ENCODE measurements around the gene RGS7. TPM values are rescaled to one million over a fixed set of nuclear protein-coding genes. Genes with fewer than 3 reads are reported as not detected.

Gene RGS7
- total RNA-seq, 1 donor from 2014 or later, result not detected

- Histone ChIP-seq H3K4me3 (no peak overlapping the region), H3K27ac (no peak overlapping the region), H3K9me3 (no peaks in the 10 kb centered on the region), H3K4me1 (no peaks in the 10 kb centered on the region), H3K27me3 (no peaks in the 10 kb centered on the region), H3K36me3 (no peaks in the 10 kb centered on the region)
- intact Hi-C loops (cut with DNase I), result no loop called here
- ATAC-seq, result no peak
- DNase-seq, result no peak
- TF ChIP-seq, protein P1, sequence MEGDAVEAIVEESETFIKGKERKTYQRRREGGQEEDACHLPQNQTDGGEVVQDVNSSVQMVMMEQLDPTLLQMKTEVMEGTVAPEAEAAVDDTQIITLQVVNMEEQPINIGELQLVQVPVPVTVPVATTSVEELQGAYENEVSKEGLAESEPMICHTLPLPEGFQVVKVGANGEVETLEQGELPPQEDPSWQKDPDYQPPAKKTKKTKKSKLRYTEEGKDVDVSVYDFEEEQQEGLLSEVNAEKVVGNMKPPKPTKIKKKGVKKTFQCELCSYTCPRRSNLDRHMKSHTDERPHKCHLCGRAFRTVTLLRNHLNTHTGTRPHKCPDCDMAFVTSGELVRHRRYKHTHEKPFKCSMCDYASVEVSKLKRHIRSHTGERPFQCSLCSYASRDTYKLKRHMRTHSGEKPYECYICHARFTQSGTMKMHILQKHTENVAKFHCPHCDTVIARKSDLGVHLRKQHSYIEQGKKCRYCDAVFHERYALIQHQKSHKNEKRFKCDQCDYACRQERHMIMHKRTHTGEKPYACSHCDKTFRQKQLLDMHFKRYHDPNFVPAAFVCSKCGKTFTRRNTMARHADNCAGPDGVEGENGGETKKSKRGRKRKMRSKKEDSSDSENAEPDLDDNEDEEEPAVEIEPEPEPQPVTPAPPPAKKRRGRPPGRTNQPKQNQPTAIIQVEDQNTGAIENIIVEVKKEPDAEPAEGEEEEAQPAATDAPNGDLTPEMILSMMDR (IDR thresholded peaks at IDR 0.05), result no peak
Observed at GRCh38 chr1:241375886-241376285, 18.9 kb upstream of the RGS7 start.

DNA sequence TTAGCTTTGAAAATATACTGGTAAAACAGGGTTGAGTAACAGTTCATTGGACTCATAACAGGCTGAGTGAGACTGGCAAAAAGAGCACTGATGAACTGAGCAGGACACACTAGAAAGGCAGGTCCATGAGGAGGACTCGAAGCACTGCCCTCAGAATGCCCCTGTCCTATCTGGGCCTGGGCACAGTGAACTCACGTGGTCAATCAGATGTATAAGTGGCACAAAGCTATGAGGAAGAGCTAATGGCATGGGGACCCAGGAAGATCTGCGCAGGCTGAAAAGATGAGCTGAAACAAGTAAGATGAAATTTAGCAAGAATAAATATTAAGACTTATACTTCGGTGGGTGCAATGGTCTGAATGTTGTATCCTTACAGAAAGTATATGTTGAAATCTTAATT is 9.2 kb upstream of the RGS7 start:
- Histone ChIP-seq H3K4me3 (no peak overlapping the region), H3K4me1 (no peaks in the 10 kb centered on the region), H3K36me3 (no peaks in the 10 kb centered on the region), H3K9me3 (no peaks in the 10 kb centered on the region), H3K27me3 (no peaks in the 10 kb centered on the region), H3K27ac (no peak overlapping the region)
- DNase-seq (no peak), ATAC-seq (no peak)
- TF ChIP-seq, protein P1 (IDR thresholded peaks at IDR 0.05), result no peak
- intact Hi-C loops (cut with DNase I), result no loop called here

DNA sequence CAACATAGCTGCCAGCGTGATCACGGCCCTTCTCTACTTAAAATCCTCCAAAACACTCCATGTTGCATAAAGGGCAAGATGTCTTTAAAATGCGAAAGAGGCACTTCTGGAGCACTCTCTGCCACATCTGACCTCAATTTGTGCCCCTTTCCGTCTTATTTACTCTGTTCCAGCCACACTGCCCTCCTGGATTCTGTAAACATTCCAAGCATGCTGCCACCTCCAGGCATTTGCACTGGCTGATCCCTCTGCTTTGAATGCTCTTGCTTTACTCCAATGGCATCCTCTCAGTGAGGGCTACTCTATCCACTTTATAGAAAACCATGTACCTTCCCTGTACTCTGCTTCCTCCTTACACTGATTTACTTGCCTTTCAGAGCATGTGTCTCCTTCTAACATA is 5.3 kb upstream of the RGS7 start:
- peak; percentile 79 for ATAC-seq

GRCh38 chr1:241357366-241358340 is 648 bp upstream of the RGS7 start:
- intact Hi-C loops (cut with DNase I), result no loop called here
- H3K4me3 ChIP-seq, result peak overlapping the region; percentile 42
- H3K27ac ChIP-seq, result no peak overlapping the region
- TF ChIP-seq, protein P1 (IDR thresholded peaks at IDR 0.05), result no peak
- DNase-seq (no peak), ATAC-seq (no peak)
- H3K36me3 ChIP-seq, result no peaks in the 10 kb centered on the region
- H3K4me1 ChIP-seq, result no peaks in the 10 kb centered on the region
- H3K9me3 ChIP-seq, result no peaks in the 10 kb centered on the region
- peaks cover 13% of the 10 kb centered on the region for H3K27me3 ChIP-seq

More for the DNA sequence above, 5.3 kb upstream of the RGS7 start:
- Histone ChIP-seq H3K27me3 (no peaks in the 10 kb centered on the region), H3K4me3 (no peak overlapping the region), H3K27ac (no peak overlapping the region), H3K36me3 (no peaks in the 10 kb centered on the region), H3K4me1 (no peaks in the 10 kb centered on the region), H3K9me3 (no peaks in the 10 kb centered on the region)
- intact Hi-C loops (cut with DNase I), result no loop called here
- DNase-seq, result no peak
- TF ChIP-seq, protein P1 (IDR thresholded peaks at IDR 0.05), result no peak

- Histone ChIP-seq H3K36me3 (no peaks in the 10 kb centered on the region), H3K4me3 (peak overlapping the region; percentile 42), H3K4me1 (no peaks in the 10 kb centered on the region), H3K27ac (no peak overlapping the region), H3K9me3 (no peaks in the 10 kb centered on the region), H3K27me3 (peaks cover 13% of the 10 kb centered on the region)
- DNase-seq (no peak), ATAC-seq (no peak)
- TF ChIP-seq, protein P1 (IDR thresholded peaks at IDR 0.05), result no peak
- intact Hi-C loops (cut with DNase I), result no loop called here
Observed at GRCh38 chr1:241356187-241356518, 852 bp downstream of the RGS7 start.

Measured in upper lobe of right lung (tissue), 1 donor.